Jurkat, Clone E6-1 (cell line): ENCODE data around the gene GRIK1.

Experiments
- DNase-seq: peaks from one replicate; pipeline ENCODE4 v3.0.0-alpha.2; 2011; ENCODE audit warnings: low read depth, low spot score
- H3K4me3 ChIP-seq: 2 replicates; pipeline ENCODE4 v1.5.1; 2011; ENCODE audit warnings: mild to moderate bottlenecking, low read length, control low read depth, moderate library complexity

The GRIK1 gene

GRCh38 chr21:29741761-29742160 is 198.0 kb downstream of the GRIK1 start:
- no peak overlapping the region for H3K4me3 ChIP-seq

GRCh38 chr21:29739176-29739575 is 200.6 kb downstream of the GRIK1 start:
- no peak for DNase-seq
- no peak overlapping the region for H3K4me3 ChIP-seq

More at GRCh38 chr21:29741761-29742160, 198.0 kb downstream of the GRIK1 start:
- DNase-seq, result no peak

- H3K4me3 ChIP-seq, result no peak overlapping the region
- DNase-seq, result no peak
Observed at GRCh38 chr21:29738730-29739129, 201.1 kb downstream of the GRIK1 start.

GRCh38 chr21:29737186-29737585 is 202.6 kb downstream of the GRIK1 start:
- H3K4me3 ChIP-seq, result no peak overlapping the region
- no peak for DNase-seq

- H3K4me3 ChIP-seq, result no peak overlapping the region
- no peak for DNase-seq
Observed at GRCh38 chr21:29730281-29730680, 209.5 kb downstream of the GRIK1 start.

GRCh38 chr21:29726044-29726443 is 213.8 kb downstream of the GRIK1 start:
- no peak for DNase-seq
- no peak overlapping the region for H3K4me3 ChIP-seq

- H3K4me3 ChIP-seq, result no peak overlapping the region
- DNase-seq, result no peak
Observed at GRCh38 chr21:29725025-29725736, 214.6 kb downstream of the GRIK1 start.

- H3K4me3 ChIP-seq, result no peak overlapping the region
- DNase-seq, result no peak
Observed at GRCh38 chr21:29721964-29722363, 217.8 kb downstream of the GRIK1 start.

- DNase-seq, result no peak
- no peak overlapping the region for H3K4me3 ChIP-seq
Observed at GRCh38 chr21:29721221-29721620, 218.6 kb downstream of the GRIK1 start.

- DNase-seq, result no peak
- no peak overlapping the region for H3K4me3 ChIP-seq
Observed at GRCh38 chr21:29719521-29719920, 220.3 kb downstream of the GRIK1 start.

GRCh38 chr21:29718081-29718815 is 221.5 kb downstream of the GRIK1 start:
- no peak for DNase-seq
- no peak overlapping the region for H3K4me3 ChIP-seq

GRCh38 chr21:29717659-29718058 is 222.1 kb downstream of the GRIK1 start:
- DNase-seq, result no peak
- H3K4me3 ChIP-seq, result no peak overlapping the region

- no peak overlapping the region for H3K4me3 ChIP-seq
- DNase-seq, result no peak
Observed at GRCh38 chr21:29716753-29717152, 223.0 kb downstream of the GRIK1 start.

- no peak for DNase-seq
- H3K4me3 ChIP-seq, result no peak overlapping the region
Observed at GRCh38 chr21:29715089-29715488, 224.7 kb downstream of the GRIK1 start.

GRCh38 chr21:29712818-29713217 is 227.0 kb downstream of the GRIK1 start:
- no peak for DNase-seq
- no peak overlapping the region for H3K4me3 ChIP-seq

GRCh38 chr21:29711236-29711635 is 228.6 kb downstream of the GRIK1 start:
- no peak overlapping the region for H3K4me3 ChIP-seq
- DNase-seq, result no peak

- no peak overlapping the region for H3K4me3 ChIP-seq
- no peak for DNase-seq
Observed at GRCh38 chr21:29710498-29710897, 229.3 kb downstream of the GRIK1 start.

- DNase-seq, result no peak
- H3K4me3 ChIP-seq, result no peak overlapping the region
Observed at GRCh38 chr21:29708401-29708800, 231.4 kb downstream of the GRIK1 start.

- H3K4me3 ChIP-seq, result no peak overlapping the region
Observed at GRCh38 chr21:29704719-29705118, 235.1 kb downstream of the GRIK1 start.

GRCh38 chr21:29701676-29702075 is 238.1 kb downstream of the GRIK1 start:
- DNase-seq, result no peak
- no peak overlapping the region for H3K4me3 ChIP-seq

More at GRCh38 chr21:29704719-29705118, 235.1 kb downstream of the GRIK1 start:
- DNase-seq, result no peak
